ENCODE data around the gene SLC39A2.
A peak's percentile ranks its signal among the peaks of the same experiment; 100 is the strongest.
"Not testable (repeated sequence)": the region's sequence is repeated elsewhere in the genome, so short reads cannot be mapped to it uniquely, and the experiment has no call there.

Gene SLC39A2

GRCh38 chr14:21036751-21037150 is 37.7 kb downstream of the SLC39A2 start:
- DNase-seq (ENCODE audit: low spot score): no peak
- no peak for TF ChIP-seq CTCF (IDR thresholded peaks at IDR 0.05; ENCODE audit: borderline replicate concordance, control extremely low read depth, extremely low read depth, insufficient read depth, missing control alignments)
- in situ Hi-C loops (cut with MboI; ENCODE audit: low sequenced_read_pairs, unreplicated experiment): no loop called here

GRCh38 chr14:21037156-21037555 is 38.1 kb downstream of the SLC39A2 start:
- DNase-seq (ENCODE audit: low spot score): no peak
- in situ Hi-C loops (cut with MboI; ENCODE audit: low sequenced_read_pairs, unreplicated experiment): no loop called here
- no peak for TF ChIP-seq CTCF (IDR thresholded peaks at IDR 0.05; ENCODE audit: borderline replicate concordance, control extremely low read depth, extremely low read depth, insufficient read depth, missing control alignments)

- TF ChIP-seq CTCF (IDR thresholded peaks at IDR 0.05; ENCODE audit: borderline replicate concordance, control extremely low read depth, extremely low read depth, insufficient read depth, missing control alignments): no peak
- in situ Hi-C loops (cut with MboI; ENCODE audit: low sequenced_read_pairs, unreplicated experiment): no loop called here
- DNase-seq (ENCODE audit: low spot score): no peak
Observed at GRCh38 chr14:21038441-21039422, 39.6 kb downstream of the SLC39A2 start.

GRCh38 chr14:21039585-21040369 is 40.7 kb downstream of the SLC39A2 start:
- in situ Hi-C loops (cut with MboI; ENCODE audit: low sequenced_read_pairs, unreplicated experiment): no loop called here
- DNase-seq (ENCODE audit: low spot score): peak; percentile 53

GRCh38 chr14:21040370-21040925 is 41.4 kb downstream of the SLC39A2 start:
- in situ Hi-C loops (cut with MboI; ENCODE audit: low sequenced_read_pairs, unreplicated experiment): no loop called here
- DNase-seq (ENCODE audit: low spot score): no peak
- no peak for TF ChIP-seq CTCF (IDR thresholded peaks at IDR 0.05; ENCODE audit: borderline replicate concordance, control extremely low read depth, extremely low read depth, insufficient read depth, missing control alignments)

More at GRCh38 chr14:21039585-21040369, 40.7 kb downstream of the SLC39A2 start:
- peak; percentile 18 for TF ChIP-seq CTCF (IDR thresholded peaks at IDR 0.05; ENCODE audit: borderline replicate concordance, control extremely low read depth, extremely low read depth, insufficient read depth, missing control alignments)

GRCh38 chr14:21040941-21041340 is 41.8 kb downstream of the SLC39A2 start:
- in situ Hi-C loops (cut with MboI; ENCODE audit: low sequenced_read_pairs, unreplicated experiment); DNase-seq (ENCODE audit: low spot score): not testable (repeated sequence)
